ENCODE data around the gene ATP8B1. TPM values are rescaled to one million over a fixed set of nuclear protein-coding genes. Genes with fewer than 3 reads are reported as not detected.

The ATP8B1 gene
- total and polyA plus RNA-seq, 2 donors (not counting 3 experiments of a cell fraction or from before 2014, with no cell fraction given): 49.3 to 100 TPM

- DNase-seq (ENCODE audit: low read depth, low spot score) (no peak), FAIRE-seq (no peak)
- Histone ChIP-seq H3K4me2 (ENCODE audit: insufficient read depth, low read length) (peak overlapping the region; percentile 40), H3K9ac (replicated peaks; ENCODE audit: extremely low read depth, insufficient read depth, low read length) (peak overlapping the region; percentile 79), H3K9me1 (replicated peaks; ENCODE audit: control insufficient read depth, extremely low read depth, insufficient read depth, low read length) (no peaks in the 10 kb centered on the region), H3K27me3 (ENCODE audit: control insufficient read depth in 2 of 2, insufficient read depth in 2 of 2, low read length in 2 of 2) (no peaks in the 10 kb centered on the region), H3K4me1 (ENCODE audit: control insufficient read depth, extremely low read depth, insufficient read depth, low read length) (peaks cover 27% of the 10 kb centered on the region), H2AFZ (ENCODE audit: low read depth, low read length) (no peak overlapping the region), H3K27ac (ENCODE audit: insufficient read depth, low read depth, low read length) (peak overlapping the region; percentile 63), H3K9me3 (replicated peaks; ENCODE audit: control insufficient read depth, insufficient read depth, low read length) (no peaks in the 10 kb centered on the region), H3K36me3 (ENCODE audit: control insufficient read depth in 2 of 2, extremely low read depth in 1 of 2, insufficient read depth in 2 of 2, low read length in 2 of 2) (no peaks in the 10 kb centered on the region), H3K4me3 (replicated peaks in 1 of 3; ENCODE audit: insufficient read depth in 1 of 3, low read depth in 1 of 3, low read length in 3 of 3) (peak overlapping the region; percentile 44 to 74 (median 55)), H3K79me2 (ENCODE audit: control insufficient read depth, insufficient read depth, low read length) (no peaks in the 10 kb centered on the region), H4K20me1 (replicated peaks; ENCODE audit: control insufficient read depth, extremely low read depth, insufficient read depth, low read length) (no peaks in the 10 kb centered on the region)
- dilution Hi-C loops (cut with MboI; ENCODE audit: extremely low pct_ligation_motif_present, low sequenced_read_pairs): no loop called here
- ChIA-PET POLR2A (no interaction called here), CTCF (interaction anchor here (0.6 to 2.3 kb wide), 6 partner anchors 9 to 491 kb away, joined by 3 to 8 read pairs (median 4); partner anchors contain the start of gene NARS1)
- intact Hi-C loops (cut with micrococcal nuclease): loop anchor here (2.0 to 5.0 kb wide), 4 partner anchors 150 to 411 kb away; partner anchors contain the start of gene NEDD4L
- no TSS peak for BruUV-seq (replicated peaks)
- no peak for TF ChIP-seq POLR2AphosphoS5 (IDR thresholded peaks at IDR 0.05; ENCODE audit: insufficient read depth, low read depth, low read length)
These were observed 172.1 kb downstream of the ATP8B1 start for GRCh38 chr18:57630754-57631595.

GRCh38 chr18:57630002-57630753 lies 172.9 kb downstream of the ATP8B1 start:
- TSS peak; percentile 83 for BruUV-seq (replicated peaks)
- H3K4me1 ChIP-seq (ENCODE audit: control insufficient read depth, extremely low read depth, insufficient read depth, low read length): peaks cover 27% of the 10 kb centered on the region
- POLR2A ChIA-PET: no interaction called here
- DNase-seq (ENCODE audit: low read depth, low spot score): peak; percentile 94
- H3K9ac ChIP-seq (replicated peaks; ENCODE audit: extremely low read depth, insufficient read depth, low read length): peak overlapping the region; percentile 79
- peak overlapping the region; percentile 95 for H2AFZ ChIP-seq (ENCODE audit: low read depth, low read length)
- H3K9me3 ChIP-seq (replicated peaks; ENCODE audit: control insufficient read depth, insufficient read depth, low read length): no peaks in the 10 kb centered on the region
- H3K27me3 ChIP-seq (ENCODE audit: control insufficient read depth in 2 of 2, insufficient read depth in 2 of 2, low read length in 2 of 2): no peaks in the 10 kb centered on the region
- H3K27ac ChIP-seq (ENCODE audit: insufficient read depth, low read depth, low read length): peak overlapping the region; percentile 63
- CTCF ChIA-PET: interaction anchor here (0.6 to 2.3 kb wide), 7 partner anchors 8 to 492 kb away, joined by 3 to 8 read pairs (median 4); partner anchors contain the start of gene NARS1
- peak overlapping the region; percentile 66 for H3K4me2 ChIP-seq (ENCODE audit: insufficient read depth, low read length)
- H3K36me3 ChIP-seq (ENCODE audit: control insufficient read depth in 2 of 2, extremely low read depth in 1 of 2, insufficient read depth in 2 of 2, low read length in 2 of 2): no peaks in the 10 kb centered on the region
- TF ChIP-seq MAX (IDR thresholded peaks at IDR 0.05; ENCODE audit: insufficient read depth, insufficient read length) (peak; percentile 80), POLR2AphosphoS5 (IDR thresholded peaks at IDR 0.05; ENCODE audit: insufficient read depth, low read depth, low read length) (peak; percentile 83), CTCF (IDR thresholded peaks at IDR 0.05; ENCODE audit: extremely low read depth in 1 of 2, insufficient read depth in 1 of 2, low read depth in 1 of 2, low read length in 2 of 2) (peak; percentile 73 to 75), GATA2 (IDR thresholded peaks at IDR 0.05; ENCODE audit: insufficient read depth, insufficient read length, low read depth, low read length) (no peak), FOS (IDR thresholded peaks at IDR 0.05; ENCODE audit: borderline replicate concordance, insufficient read depth, low read length) (peak; percentile 46), EZH2 (IDR thresholded peaks at IDR 0.05; ENCODE audit: borderline replicate concordance, low read depth, low read length, severe bottlenecking) (no peak), MYC (IDR thresholded peaks at IDR 0.05; ENCODE audit: low read depth, low read length) (peak; percentile 92), POLR2A (IDR thresholded peaks at IDR 0.05; ENCODE audit: low read depth, low read length) (peak; percentile 37), JUN (IDR thresholded peaks at IDR 0.05; ENCODE audit: borderline replicate concordance, insufficient read depth, insufficient read length, low read depth) (no peak)
- dilution Hi-C loops (cut with MboI; ENCODE audit: extremely low pct_ligation_motif_present, low sequenced_read_pairs): no loop called here
- intact Hi-C loops (cut with micrococcal nuclease): loop anchor here (2.0 to 5.0 kb wide), 4 partner anchors 151 to 412 kb away; partner anchors contain the start of gene NEDD4L
- H4K20me1 ChIP-seq (replicated peaks; ENCODE audit: control insufficient read depth, extremely low read depth, insufficient read depth, low read length): no peaks in the 10 kb centered on the region
- H3K79me2 ChIP-seq (ENCODE audit: control insufficient read depth, insufficient read depth, low read length): no peaks in the 10 kb centered on the region
- FAIRE-seq: peak; percentile 59
- H3K4me3 ChIP-seq (replicated peaks in 1 of 3; ENCODE audit: insufficient read depth in 1 of 3, low read depth in 1 of 3, low read length in 3 of 3): peak overlapping the region; percentile 44 to 74 (median 55)
- H3K9me1 ChIP-seq (replicated peaks; ENCODE audit: control insufficient read depth, extremely low read depth, insufficient read depth, low read length): no peaks in the 10 kb centered on the region

All from endothelial cell of umbilical vein (primary cell).